Aorta (tissue), 5 donors: ENCODE measurements around the gene LIM2. TPM values are rescaled to one million over a fixed set of nuclear protein-coding genes. Genes with fewer than 3 reads are reported as not detected.
"Not testable (repeated sequence)": the region's sequence is repeated elsewhere in the genome, so short reads cannot be mapped to it uniquely, and the experiment has no call there.

ENCODE experiments used
- ATAC-seq: fragments of 200-7000 bp; cut with Tn5 transposase; one replicate; pipeline ENCODE4 v1.9.1; 2022; ENCODE audit warnings: moderate library complexity; ENCODE audit not compliant: low FRiP score
- DNase-seq, 2 donors: peaks; one replicate each; pipeline ENCODE4 v3.0.0-alpha.2; 2020
- H3K27ac ChIP-seq, 2 donors: one replicate each; pipeline ENCODE4 v1.5.1; 2013; ENCODE audit warnings: low read length in 2 of 2, mild to moderate bottlenecking in 2 of 2, moderate library complexity in 2 of 2, control low read depth in 1 of 2, inconsistent platforms in 1 of 2, low read depth in 1 of 2
- H3K27me3 ChIP-seq, 2 donors: one replicate each; pipeline ENCODE4 v1.6.1; 2013; ENCODE audit warnings: control low read depth in 1 of 2, low read length in 1 of 2, mild to moderate bottlenecking in 1 of 2, moderate library complexity in 1 of 2; ENCODE audit not compliant: insufficient read depth in 2 of 2, control insufficient read depth in 1 of 2
- H3K36me3 ChIP-seq, 2 donors: one replicate each; pipeline ENCODE4 v1.6.1; 2013; ENCODE audit warnings: control low read depth in 1 of 2, low read length in 1 of 2, mild to moderate bottlenecking in 1 of 2; ENCODE audit not compliant: insufficient read depth in 2 of 2, control insufficient read depth in 1 of 2
- H3K4me1 ChIP-seq, 2 donors: one replicate each; pipeline ENCODE4 v1.6.1; 2013; ENCODE audit warnings: low read length in 2 of 2, control low read depth in 1 of 2, mild to moderate bottlenecking in 1 of 2, moderate library complexity in 1 of 2; ENCODE audit not compliant: insufficient read depth in 2 of 2, control insufficient read depth in 1 of 2
- H3K4me3 ChIP-seq, 2 donors: one replicate each; pipeline ENCODE4 v1.5.1; 2013; ENCODE audit warnings: low read length in 2 of 2, control low read depth in 1 of 2, mild to moderate bottlenecking in 1 of 2
- H3K9me3 ChIP-seq: one replicate; pipeline ENCODE4 v1.6.1; 2013; ENCODE audit warnings: mild to moderate bottlenecking, low read length; ENCODE audit not compliant: control insufficient read depth
- WGBS, 2 donors: extraction: QIAGEN DNeasy Blood & Tissue Kit; methylation state at CpG; one replicate each; pipeline ENCODE4 v1.1.7; 2013; 5-methylcytosine and 5-hydroxymethylcytosine counted together
- intact Hi-C, 2 donors: fragments of 100-400 bp; cut with DNase I; formaldehyde crosslinking; loops; one replicate each; pipeline versions ENCODE4 v1.14.2 to v1.15.0; 2022
- polyA plus RNA-seq, 2 donors: library from polyadenylated mRNA; stranded (reverse); fragments of 200-250 nt; gene quantifications; one replicate each; pipeline ENCODE4 v1.2.3, GENCODE V29; 2013
- total RNA-seq, 2 donors: library from RNA; stranded (reverse); fragmentation: NEBNext Ultra II Directional; extraction: Animal tissue kit (Norgen Biotek cat#: 25700); gene quantifications; one replicate each; pipeline ENCODE4 v1.2.1, GENCODE V29; 2021
- donor health status: healthy with polysubstance abuse.
- donor health status: Bipolar disorder and iron deficiency.
- donor health status: DM: no; HTN: no; CAD: no.
- donor health status: DM: no; HTN: no; CAD: no.
- donor health status: DM: yes; HTN: yes; CAD: no.

The LIM2 gene
- total and polyA plus RNA-seq, 4 donors: not detected

DNA sequence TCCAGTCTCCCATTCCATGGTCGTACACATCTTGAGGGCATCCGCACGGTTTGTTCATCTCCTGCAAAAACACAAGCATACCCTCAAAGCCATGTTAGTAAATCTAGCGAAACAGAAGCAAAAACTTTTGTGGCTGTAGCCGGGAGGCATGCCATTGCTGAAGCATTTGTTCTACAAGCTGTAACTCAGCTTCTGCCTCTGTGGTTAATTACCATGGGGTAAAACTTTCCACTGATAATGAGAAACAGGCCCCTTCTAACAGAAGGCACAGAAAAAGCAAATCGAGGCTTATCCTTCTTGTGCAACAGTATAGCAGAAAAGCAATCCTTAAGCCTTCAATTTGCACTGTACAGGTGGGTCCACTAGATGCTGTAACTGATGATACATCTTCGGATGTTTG is 12.2 kb upstream of the LIM2 start:
- not testable (repeated sequence) for ATAC-seq, H3K36me3 ChIP-seq, H3K4me1 ChIP-seq, H3K27me3 ChIP-seq, DNase-seq, H3K9me3 ChIP-seq, H3K4me3 ChIP-seq, H3K27ac ChIP-seq
- 79 to 84% methylated on average over 7 of the region's 7 CpGs for WGBS, 2 donors
- intact Hi-C loops: loop anchor here in 1 of 2 donors (10.0 kb wide), 1 partner anchor 195 kb away; no protein-coding TSS in a partner anchor

DNA sequence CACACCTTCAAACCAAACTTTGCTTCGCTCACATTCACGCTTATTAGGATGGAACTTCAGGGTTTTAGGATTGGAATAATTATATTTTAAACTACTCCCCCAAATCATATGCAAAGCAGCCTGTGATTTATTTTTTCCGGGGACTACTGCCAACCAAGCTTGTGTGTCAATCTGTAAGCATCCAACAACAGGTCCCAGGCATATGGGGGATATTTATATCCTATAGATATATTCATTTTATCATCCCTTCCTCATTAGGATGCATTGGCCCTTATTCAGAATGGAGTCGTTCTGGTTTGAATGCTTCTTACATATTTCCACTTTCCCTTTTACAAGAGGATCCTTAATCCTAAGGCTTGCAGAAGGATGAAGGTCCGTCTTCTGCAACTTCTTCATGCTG is 11.5 kb upstream of the LIM2 start:
- H3K9me3 ChIP-seq: peaks cover 2% of the 10 kb centered on the region
- H3K4me3 ChIP-seq: no peak overlapping the region
- H3K27ac ChIP-seq: no peak overlapping the region
- DNase-seq (no peak), ATAC-seq (no peak)
- H3K4me1 ChIP-seq: no peaks in the 10 kb centered on the region
- H3K27me3 ChIP-seq: no peaks in the 10 kb centered on the region
- H3K36me3 ChIP-seq: no peaks in the 10 kb centered on the region
- intact Hi-C loops: loop anchor here in 1 of 2 donors (10.0 kb wide), 1 partner anchor 196 kb away; no protein-coding TSS in a partner anchor
- WGBS, 2 donors: 91 to 92% methylated on average over 5 of the region's 5 CpGs

DNA sequence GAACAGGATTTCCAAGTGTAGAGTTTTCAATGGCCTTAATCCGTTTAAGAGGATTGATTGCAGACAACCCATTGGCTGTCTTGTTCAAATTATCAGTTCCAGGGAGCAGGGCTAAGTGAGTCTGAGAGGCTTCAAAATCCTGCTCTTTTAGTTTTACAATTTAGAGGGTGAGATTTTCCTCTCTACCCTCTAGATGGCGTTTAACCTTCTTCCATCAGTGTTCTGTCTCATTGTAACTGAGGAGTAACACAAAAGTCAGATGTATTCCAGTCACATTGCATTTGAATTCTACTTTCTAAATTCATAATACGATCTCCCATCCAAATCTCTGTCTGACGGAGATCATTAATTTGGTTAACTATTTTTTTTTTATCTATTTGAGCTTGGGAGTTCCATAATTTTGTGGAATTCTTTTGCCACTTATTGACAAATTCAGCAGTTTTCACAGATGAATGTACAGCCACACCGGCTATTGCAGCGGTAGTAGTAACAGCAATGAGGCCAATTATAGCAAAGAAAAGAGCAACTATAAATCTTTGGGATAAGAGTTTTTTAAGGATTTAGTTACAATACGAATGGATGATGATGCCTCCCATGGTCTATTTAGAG is 10.4 kb upstream of the LIM2 start:
- no peaks in the 10 kb centered on the region for H3K4me1 ChIP-seq
- 36 to 39% methylated on average over 7 of the region's 7 CpGs for WGBS, 2 donors
- no peak overlapping the region for H3K4me3 ChIP-seq
- DNase-seq (no peak), ATAC-seq (no peak)
- no peaks in the 10 kb centered on the region for H3K36me3 ChIP-seq
- H3K27ac ChIP-seq: no peak overlapping the region
- no peaks in the 10 kb centered on the region for H3K27me3 ChIP-seq
- peaks cover 2% of the 10 kb centered on the region for H3K9me3 ChIP-seq
- intact Hi-C loops: loop anchor here in 1 of 2 donors (10.0 kb wide), 1 partner anchor 197 kb away; no protein-coding TSS in a partner anchor

DNA sequence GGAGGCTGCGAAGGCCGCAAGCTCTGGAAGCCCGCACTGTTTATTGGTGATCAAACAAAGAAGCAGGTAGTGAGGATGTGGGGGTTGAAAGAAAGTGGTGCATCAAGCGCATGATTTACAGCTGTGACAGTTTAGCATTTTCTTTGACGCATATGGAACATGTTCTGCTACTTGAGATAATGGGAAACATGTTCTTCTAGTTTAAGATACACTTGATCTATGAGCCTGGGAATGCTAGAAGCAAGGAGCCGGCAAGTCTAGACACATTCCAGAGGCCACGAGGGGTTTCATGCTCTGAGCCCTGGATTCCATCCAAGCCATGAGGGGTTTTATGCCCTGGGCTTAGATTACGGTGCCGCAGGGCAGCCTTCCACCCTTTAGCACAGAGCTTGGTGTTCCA is 9.7 kb upstream of the LIM2 start:
- not testable (repeated sequence) for DNase-seq, H3K4me3 ChIP-seq, ATAC-seq, H3K4me1 ChIP-seq, H3K27me3 ChIP-seq, H3K36me3 ChIP-seq, H3K27ac ChIP-seq, H3K9me3 ChIP-seq
- 40 to 43% methylated on average over 9 of the region's 9 CpGs for whole genome bisulfite sequencing, 2 donors
- intact Hi-C loops: loop anchor here in 1 of 2 donors (10.0 kb wide), 1 partner anchor 197 kb away; no protein-coding TSS in a partner anchor

DNA sequence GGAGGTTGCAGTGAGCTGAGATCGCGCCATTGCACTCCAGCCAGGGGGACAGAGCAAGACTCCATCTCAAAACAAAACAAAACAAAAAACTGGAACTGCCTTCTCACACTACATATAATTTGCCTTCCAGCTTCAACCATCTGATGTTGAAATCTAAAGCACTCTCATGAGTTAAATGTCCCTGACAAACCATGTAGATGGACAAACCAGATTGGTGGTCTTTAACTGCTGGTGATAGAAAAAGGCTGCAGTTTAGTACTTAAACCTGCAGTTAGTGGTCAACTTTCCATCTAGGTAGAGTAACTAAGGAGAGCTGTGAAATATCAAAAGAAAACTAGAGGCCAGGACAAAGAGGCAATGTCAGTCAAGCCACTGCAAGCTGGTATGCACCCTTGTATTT is 8.4 kb upstream of the LIM2 start:
- Histone ChIP-seq H3K9me3 (no peaks in the 10 kb centered on the region), H3K4me3 (no peak overlapping the region), H3K27ac (no peak overlapping the region), H3K36me3 (no peaks in the 10 kb centered on the region), H3K4me1 (no peaks in the 10 kb centered on the region), H3K27me3 (no peaks in the 10 kb centered on the region)
- intact Hi-C loops: loop anchor here in 1 of 2 donors (10.0 kb wide), 1 partner anchor 199 kb away; no protein-coding TSS in a partner anchor
- no peak for ATAC-seq
- no peak for DNase-seq
- WGBS, 2 donors: 92 to 100% methylated on average over 2 of the region's 2 CpGs

DNA sequence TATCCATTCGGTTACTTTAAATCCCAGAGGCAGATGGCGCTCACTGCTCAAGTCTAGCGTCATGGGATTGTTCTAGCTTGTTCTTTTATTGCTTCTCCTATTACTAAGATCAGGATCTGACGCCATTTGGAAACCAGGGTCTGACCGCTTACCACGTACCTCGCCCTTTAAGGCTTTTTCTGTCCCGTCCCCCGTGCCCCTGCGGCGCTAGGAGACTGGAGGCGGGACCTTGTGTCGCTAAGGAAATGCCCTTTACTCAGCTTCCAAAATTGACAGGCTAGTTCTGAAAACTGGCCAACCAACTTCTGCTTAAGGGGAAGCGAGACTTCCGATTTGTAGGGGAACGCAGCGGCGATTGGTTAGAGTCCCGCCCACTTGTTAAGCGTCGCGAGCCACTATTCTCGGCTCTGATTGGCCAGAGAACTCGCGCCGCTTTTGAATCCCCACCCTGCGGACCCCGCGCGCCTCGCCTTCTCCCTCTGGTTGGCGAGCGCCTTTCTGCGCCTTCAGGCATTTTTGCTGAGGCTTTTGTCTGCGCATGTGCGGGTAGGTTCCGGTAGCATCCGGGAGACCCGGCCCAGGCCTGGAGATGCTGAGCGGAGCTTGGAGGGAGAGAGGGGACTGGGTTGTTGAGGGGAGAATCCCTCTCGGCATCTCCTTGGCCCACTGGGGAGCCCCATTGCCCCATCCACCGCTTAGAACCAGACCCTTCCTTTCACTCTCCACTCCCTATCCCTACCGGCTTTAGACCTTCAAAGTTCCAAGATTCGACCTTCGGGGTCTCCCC is 6.5 kb upstream of the LIM2 start:
- DNase-seq (peak; percentile 95 to 96), ATAC-seq (peak; percentile 96)
- H3K9me3 ChIP-seq: no peaks in the 10 kb centered on the region
- no peaks in the 10 kb centered on the region for H3K27me3 ChIP-seq
- WGBS, 2 donors: 1 to 2% methylated on average over 45 of the region's 45 CpGs
- H3K27ac ChIP-seq: peak overlapping the region in 1 of 2 donors; percentile 7
- no peaks in the 10 kb centered on the region for H3K36me3 ChIP-seq
- intact Hi-C loops: loop anchor here (1.0 to 10.0 kb wide), 3 partner anchors 27 to 201 kb away; no protein-coding TSS in a partner anchor
- peak overlapping the region; percentile 13 to 30 for H3K4me3 ChIP-seq
- no peaks in the 10 kb centered on the region for H3K4me1 ChIP-seq

DNA sequence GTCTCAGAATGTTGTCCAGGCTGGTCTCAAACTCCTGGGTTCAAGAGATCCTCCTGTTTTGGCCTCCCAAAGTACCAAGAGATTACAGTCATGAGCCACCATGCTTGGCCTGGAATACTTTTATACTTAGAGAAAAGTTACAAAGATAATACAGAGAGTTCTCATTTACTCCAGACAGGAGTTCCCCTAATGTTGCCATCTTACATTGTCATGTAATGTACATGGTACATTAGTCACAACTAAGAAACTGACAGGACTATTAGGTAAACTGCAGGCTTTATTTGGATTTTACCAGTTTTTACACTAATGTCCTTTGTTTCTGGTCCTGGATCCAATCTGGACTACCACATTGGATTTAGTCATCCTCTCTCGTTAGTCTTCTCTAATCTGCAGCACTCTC is 4.9 kb upstream of the LIM2 start:
- H3K4me1 ChIP-seq: no peaks in the 10 kb centered on the region
- intact Hi-C loops: loop anchor here (5.0 to 10.0 kb wide), 2 partner anchors 55 to 202 kb away; no protein-coding TSS in a partner anchor
- WGBS, 2 donors: 74 to 90% methylated on average over 1 of the region's 1 CpG

DNA sequence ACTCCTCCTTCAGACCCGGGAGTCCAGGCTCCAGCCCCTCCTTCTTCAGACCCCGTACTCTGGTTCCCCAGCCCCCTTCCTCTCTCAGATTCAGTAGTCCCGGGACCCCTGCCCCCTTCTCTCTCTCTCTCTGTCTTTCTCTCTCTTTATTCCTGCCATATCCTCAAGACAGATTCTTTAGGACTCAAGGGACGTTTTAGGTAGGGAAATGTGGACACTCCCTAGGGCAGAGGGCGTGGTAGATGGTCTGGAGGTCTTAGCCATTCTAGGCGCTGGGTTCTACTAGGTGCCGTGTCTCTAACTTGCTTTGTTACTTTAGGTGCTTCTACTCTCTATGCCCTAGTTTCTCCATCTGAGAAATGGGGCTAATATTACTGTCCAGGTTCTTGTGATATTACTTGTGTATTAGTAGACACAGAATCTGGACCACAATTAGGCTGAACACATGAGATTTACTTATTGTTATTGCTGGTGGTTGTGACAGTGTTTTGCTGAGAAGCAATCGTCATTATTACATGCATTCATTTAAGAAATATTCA is 3.4 kb upstream of the LIM2 start:
- ATAC-seq: no peak
- H3K4me3 ChIP-seq: no peak overlapping the region
- WGBS, 2 donors: 61 to 62% methylated on average over 8 of the region's 8 CpGs
- no peaks in the 10 kb centered on the region for H3K9me3 ChIP-seq
- intact Hi-C loops: loop anchor here (5.0 to 10.0 kb wide), 2 partner anchors 54 to 204 kb away; no protein-coding TSS in a partner anchor
- H3K27ac ChIP-seq: no peak overlapping the region
- DNase-seq: no peak
- no peaks in the 10 kb centered on the region for H3K4me1 ChIP-seq
- H3K36me3 ChIP-seq: no peaks in the 10 kb centered on the region
- H3K27me3 ChIP-seq: no peaks in the 10 kb centered on the region

More for the DNA sequence above, 4.9 kb upstream of the LIM2 start:
- Histone ChIP-seq H3K27ac (no peak overlapping the region), H3K27me3 (no peaks in the 10 kb centered on the region), H3K36me3 (no peaks in the 10 kb centered on the region), H3K9me3 (no peaks in the 10 kb centered on the region), H3K4me3 (no peak overlapping the region)
- DNase-seq (no peak), ATAC-seq (no peak)
